ENCODE measurements around the gene TENM4.

The TENM4 gene

DNA sequence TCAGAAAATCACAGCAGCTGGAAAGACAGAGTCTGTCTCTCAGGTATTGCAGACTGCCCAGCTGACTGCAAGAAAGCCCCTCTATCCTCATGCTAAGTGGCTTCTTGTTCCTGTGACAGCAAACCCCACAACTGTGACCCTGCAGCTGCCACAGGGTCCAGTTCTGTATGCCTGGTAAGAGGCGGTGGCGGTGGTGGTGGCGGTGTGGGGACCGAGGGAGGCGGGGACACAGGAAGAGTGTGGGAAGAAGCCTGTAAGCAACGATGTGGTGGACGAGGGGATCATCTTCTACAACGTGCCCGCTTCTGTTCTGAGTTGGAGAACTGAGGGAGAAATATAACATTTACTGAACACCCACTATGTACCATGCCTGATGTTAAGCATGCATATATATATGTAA, 112.4 kb downstream of the TENM4 start:
- no peak for DNase-seq (ENCODE audit: low read depth)
- H3K4me3 ChIP-seq (ENCODE audit: low read depth, low read length), result no peak overlapping the region

DNA sequence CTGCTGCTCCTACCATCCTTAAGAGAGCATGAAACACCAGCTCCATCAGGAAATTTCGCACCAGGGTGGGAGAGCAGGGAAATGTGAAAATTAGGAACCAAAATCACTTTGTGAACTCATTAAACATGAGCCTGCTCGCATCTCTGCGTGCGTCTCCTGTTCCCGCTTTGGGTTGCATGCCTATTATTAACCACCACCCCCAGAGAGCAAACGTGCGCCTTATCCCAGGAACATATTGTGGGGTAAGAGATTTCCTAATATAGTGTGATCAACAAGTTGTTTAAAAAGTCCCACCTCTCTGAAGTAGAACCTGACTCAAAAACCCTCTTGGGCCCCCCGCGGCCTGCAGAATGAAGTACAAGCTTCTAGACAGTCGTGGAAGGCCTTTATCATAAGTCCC, 115.0 kb downstream of the TENM4 start:
- DNase-seq (ENCODE audit: low read depth), result no peak
- no peak overlapping the region for H3K4me3 ChIP-seq (ENCODE audit: low read depth, low read length)

DNA sequence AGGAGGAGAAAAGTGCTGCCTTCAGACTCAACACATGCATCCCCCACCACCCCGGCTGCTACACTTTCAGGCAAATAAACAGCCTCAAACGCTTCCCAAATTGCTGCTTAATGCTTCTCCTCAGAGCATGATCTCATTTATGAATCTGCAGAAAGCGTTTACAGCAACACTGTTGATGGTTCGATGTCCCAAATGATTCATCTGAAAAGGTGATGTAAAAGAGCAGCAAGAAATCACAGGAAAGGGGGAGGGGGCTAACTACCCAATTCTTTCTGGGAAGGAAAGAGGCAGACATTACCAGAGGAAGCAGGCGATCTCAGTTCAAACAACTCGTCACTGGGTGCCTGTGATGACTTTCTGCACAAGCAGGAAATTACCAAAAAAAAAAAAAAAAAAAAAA, 119.6 kb downstream of the TENM4 start:
- DNase-seq (ENCODE audit: low read depth), result peak; percentile 54
- H3K4me3 ChIP-seq (ENCODE audit: low read depth, low read length), result no peak overlapping the region

DNA sequence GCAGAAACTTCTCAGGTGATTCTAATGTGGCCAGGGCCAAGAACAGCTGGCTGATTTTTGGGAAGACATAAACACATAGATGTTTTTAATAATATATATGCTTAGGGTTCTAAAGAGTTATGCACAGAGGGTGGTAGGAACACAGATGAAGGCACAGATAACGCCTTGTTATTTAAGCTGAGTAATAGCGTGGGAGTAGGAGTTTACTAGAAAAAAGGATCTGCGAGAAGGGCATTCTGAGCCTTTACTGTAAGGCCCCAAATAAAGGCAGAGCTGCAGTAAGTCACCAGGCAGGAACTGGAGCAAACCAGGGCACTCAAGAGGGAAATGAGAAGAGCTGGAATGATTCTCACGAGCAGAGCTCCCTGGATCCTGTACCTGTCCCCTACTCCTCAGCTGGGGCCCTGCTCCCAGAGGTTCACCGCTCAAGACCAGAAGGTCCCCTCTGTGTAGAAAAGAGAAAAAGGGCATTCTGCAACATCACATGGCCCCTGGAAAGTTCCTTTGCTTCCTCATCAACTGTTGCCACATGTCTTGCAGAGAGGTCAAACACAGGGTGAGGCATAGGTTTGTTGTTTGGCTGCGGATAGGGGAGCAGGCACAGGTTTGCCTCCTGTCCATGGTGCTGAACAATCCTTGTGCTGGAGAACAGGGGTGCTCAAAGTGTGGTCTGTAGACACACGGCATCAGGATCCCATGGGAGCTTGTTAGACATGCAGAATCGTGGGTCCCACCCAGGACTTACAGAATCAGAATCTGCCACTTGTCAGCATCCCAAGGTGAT, 125.7 kb downstream of the TENM4 start:
- no peak overlapping the region for H3K4me3 ChIP-seq (ENCODE audit: low read depth, low read length)
- no peak for DNase-seq (ENCODE audit: low read depth)

DNA sequence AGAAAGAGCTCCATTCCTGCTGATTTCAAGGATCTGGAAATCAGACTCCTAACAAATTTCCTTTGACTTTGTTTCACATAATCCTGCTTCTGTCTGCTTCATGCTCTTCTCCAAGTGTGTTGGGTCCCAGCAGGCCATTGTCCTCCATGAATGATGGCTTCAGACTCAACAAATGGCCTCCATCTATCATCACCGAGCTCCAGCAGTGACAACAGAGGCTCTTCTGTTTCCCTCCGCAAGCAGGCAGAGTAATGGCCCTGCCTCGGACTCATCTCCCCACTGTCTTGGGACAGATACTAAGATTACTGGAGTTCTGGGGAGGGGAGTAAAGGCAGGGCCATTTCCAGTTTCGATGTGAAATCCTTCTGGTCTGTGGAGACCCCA, 127.3 kb downstream of the TENM4 start:
- DNase-seq (ENCODE audit: low read depth), result no peak

GRCh38 chr11:79312617-79313529, 128.0 kb downstream of the TENM4 start:
- H3K4me3 ChIP-seq (ENCODE audit: low read depth, low read length), result no peak overlapping the region
- DNase-seq (ENCODE audit: low read depth), result peak; percentile 24

More for the DNA sequence above, 127.3 kb downstream of the TENM4 start:
- H3K4me3 ChIP-seq (ENCODE audit: low read depth, low read length), result no peak overlapping the region

GRCh38 chr11:79311461-79311860, 129.4 kb downstream of the TENM4 start:
- no peak for DNase-seq (ENCODE audit: low read depth)

DNA sequence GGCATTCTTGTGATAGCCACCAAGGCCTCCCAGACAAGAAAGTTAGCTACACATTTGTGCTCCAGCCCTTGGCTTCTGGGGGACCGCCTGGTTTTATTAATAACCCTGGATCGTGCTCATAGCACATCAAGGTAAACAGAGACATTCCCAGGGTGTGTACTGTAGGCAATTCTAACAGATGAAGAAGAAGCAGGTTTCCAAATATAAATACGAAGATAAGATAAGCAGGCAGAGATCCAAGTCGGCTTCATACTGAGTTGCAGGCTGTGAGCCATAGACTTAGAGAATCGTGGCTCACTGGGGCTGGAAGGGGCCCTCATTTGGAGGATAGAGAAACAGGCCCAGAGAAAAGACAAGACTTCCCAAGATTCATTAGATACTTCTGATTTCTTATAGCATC, 131.4 kb downstream of the TENM4 start:
- H3K4me3 ChIP-seq (ENCODE audit: low read depth, low read length), result no peak overlapping the region
- DNase-seq (ENCODE audit: low read depth), result no peak

More at GRCh38 chr11:79311461-79311860, 129.4 kb downstream of the TENM4 start:
- H3K4me3 ChIP-seq (ENCODE audit: low read depth, low read length), result no peak overlapping the region

GRCh38 chr11:79308429-79308828, 132.4 kb downstream of the TENM4 start:
- no peak overlapping the region for H3K4me3 ChIP-seq (ENCODE audit: low read depth, low read length)
- no peak for DNase-seq (ENCODE audit: low read depth)

- no peak overlapping the region for H3K4me3 ChIP-seq (ENCODE audit: low read depth, low read length)
- no peak for DNase-seq (ENCODE audit: low read depth)
These were observed 136.1 kb downstream of the TENM4 start for GRCh38 chr11:79304599-79305212.

DNA sequence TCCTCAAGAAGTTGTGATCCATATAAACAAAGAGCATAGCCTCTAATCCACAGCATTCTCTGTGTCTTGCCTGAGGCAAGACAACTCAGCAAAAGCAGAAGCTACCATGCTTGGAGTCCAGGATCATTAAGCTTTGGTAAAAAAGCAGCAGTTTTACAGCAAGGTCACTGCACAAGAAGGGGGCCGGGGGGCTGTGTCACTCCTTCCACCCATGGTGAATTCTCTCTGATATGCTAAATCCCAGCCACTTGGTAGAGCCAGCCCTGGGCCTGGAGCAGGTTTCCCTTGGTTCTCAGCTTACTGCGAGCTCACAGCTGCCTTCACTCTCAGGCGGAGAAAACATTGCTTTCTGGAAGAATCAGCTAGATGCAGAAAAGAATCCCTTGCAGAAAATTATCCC, 144.7 kb downstream of the TENM4 start:
- no peak overlapping the region for H3K4me3 ChIP-seq (ENCODE audit: low read depth, low read length)
- no peak for DNase-seq (ENCODE audit: low read depth)

DNA sequence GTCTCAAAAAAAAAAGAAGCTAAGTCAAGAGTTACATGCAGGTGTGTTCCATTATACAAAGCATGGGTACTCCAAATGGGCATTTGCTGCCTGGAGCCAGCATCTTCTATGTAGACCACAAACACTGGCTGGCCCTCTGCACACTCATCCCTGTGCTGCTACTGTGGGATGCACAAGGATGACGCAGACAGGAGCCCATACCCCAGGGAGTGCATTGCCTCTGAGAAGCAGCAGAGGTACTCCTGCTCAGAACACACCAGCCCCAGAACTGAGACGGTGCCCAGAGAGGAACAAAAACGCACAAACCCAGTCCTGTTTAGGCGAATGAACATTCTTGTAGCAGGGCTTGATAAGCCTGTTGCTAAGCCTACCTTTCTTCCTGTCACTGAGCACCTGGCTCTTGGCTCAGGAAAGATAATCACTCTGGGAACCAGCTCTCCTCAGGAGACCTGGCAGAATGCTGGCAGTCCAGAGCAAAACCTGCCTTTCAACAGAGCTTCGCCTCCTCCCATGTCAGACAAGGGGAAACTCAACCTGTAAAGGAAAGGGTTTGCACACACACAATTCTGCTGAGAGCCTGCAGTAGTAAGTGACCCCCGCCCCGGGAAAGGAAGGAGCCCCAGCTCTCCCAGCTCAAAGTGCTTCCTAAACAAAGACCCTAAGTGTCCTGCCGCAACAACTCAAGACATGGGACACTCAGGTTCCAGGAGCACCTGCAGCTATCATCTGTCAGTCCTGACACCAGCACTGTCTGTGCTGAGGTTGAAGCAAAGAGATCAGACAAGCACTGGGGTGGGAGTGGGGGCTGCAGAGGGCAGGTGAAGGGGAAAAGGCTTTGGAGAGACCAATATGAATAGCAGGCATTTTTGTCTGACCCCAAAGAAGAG, 145.7 kb downstream of the TENM4 start:
- no peak overlapping the region for H3K4me3 ChIP-seq (ENCODE audit: low read depth, low read length)
- no peak for DNase-seq (ENCODE audit: low read depth)

GRCh38 chr11:79291948-79292347, 148.9 kb downstream of the TENM4 start:
- DNase-seq (ENCODE audit: low read depth), result no peak
- H3K4me3 ChIP-seq (ENCODE audit: low read depth, low read length), result no peak overlapping the region

GRCh38 chr11:79290761-79291160, 150.1 kb downstream of the TENM4 start:
- no peak overlapping the region for H3K4me3 ChIP-seq (ENCODE audit: low read depth, low read length)
- DNase-seq (ENCODE audit: low read depth), result no peak

DNA sequence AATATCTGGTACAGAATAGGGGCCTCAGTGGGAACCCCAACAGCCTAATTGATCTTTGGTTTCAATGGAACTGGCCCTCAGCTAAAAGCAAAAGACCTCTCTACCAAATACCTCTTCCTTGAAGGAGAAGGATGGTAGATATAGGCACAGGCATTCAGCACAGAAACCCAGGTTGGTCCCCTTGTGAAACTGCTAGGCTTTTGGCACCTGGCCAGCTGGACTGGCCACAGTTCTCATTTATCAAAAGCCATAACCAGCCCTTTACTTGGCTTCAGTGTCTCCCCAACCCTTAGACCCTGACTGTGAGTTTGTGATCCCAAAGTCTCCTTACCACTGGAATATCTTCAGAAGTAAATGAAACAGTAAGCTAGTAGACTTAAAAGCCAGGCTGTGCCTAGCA, 152.9 kb downstream of the TENM4 start:
- DNase-seq (ENCODE audit: low read depth), result no peak
- H3K4me3 ChIP-seq (ENCODE audit: low read depth, low read length), result no peak overlapping the region

GRCh38 chr11:79285756-79286155, 155.1 kb downstream of the TENM4 start:
- peak; percentile 20 for DNase-seq (ENCODE audit: low read depth)
- H3K4me3 ChIP-seq (ENCODE audit: low read depth, low read length), result no peak overlapping the region

- no peak for DNase-seq (ENCODE audit: low read depth)
- H3K4me3 ChIP-seq (ENCODE audit: low read depth, low read length), result no peak overlapping the region
These were observed 164.0 kb downstream of the TENM4 start for GRCh38 chr11:79276736-79277325.

DNA sequence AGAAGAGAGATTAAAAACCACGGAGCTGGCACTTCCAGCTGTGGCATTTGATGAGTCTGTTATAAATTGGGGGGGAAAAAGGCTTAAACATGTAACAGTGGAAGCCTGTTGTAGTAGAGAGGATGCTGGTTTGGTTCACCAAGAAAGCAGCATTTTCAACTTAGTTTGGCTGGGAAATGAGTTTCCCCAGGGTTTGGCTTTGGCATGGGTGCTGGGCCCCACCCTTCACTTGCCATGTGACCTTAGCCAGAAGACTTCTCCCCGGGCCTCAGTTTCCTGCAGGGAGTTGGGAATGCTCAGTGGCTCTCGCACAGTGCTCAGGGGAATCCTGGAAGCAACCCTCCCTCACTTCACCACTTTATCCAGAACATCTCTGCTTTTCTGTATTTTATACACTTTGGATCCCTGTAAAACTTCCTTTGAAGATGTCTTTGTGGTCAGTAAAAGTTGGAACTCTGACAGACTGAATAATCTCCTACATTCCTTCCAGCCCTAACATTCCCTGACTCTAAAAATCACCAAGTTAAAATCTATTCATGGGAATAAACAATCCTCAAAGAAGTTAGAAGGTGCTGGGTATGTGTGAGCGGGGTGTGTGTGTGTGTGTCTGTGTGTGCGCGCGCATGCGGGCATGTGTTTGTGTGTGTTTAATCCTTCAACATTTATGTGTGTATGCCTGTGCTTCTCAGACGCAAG, 166.0 kb downstream of the TENM4 start:
- peak; percentile 32 for DNase-seq (ENCODE audit: low read depth)
- no peak overlapping the region for H3K4me3 ChIP-seq (ENCODE audit: low read depth, low read length)
